HT1080 (cell line): ENCODE measurements around the gene NEU4. TPM values are rescaled to one million over a fixed set of nuclear protein-coding genes. Genes with fewer than 3 reads are reported as not detected.
"Not testable (repeated sequence)": the region's sequence is repeated elsewhere in the genome, so short reads cannot be mapped to it uniquely, and the experiment has no call there.

ENCODE experiments used
- DNase-seq: peaks from one replicate; pipeline ENCODE4 v3.0.0-alpha.2; 2015; ENCODE audit warnings: low read depth
- total RNA-seq: library from RNA; depleted of rRNA; stranded (reverse); fragments of >200 nt; shearing (Covaris generic); gene quantifications from 2 replicates; pipeline ENCODE4 v1.2.3, GENCODE V29; 2014

Gene NEU4
- total RNA-seq, 1 experiment from 2014 or later, result not detected

- no peak for DNase-seq
These were observed 24.2 kb downstream of the NEU4 start for GRCh38 chr2:241833101-241833663.

GRCh38 chr2:241833756-241834526 is 24.9 kb downstream of the NEU4 start:
- not testable (repeated sequence) for DNase-seq

- DNase-seq, result no peak
These were observed 25.7 kb downstream of the NEU4 start for GRCh38 chr2:241834527-241835210.

- no peak for DNase-seq
These were observed 26.6 kb downstream of the NEU4 start for GRCh38 chr2:241835611-241836010.

- DNase-seq, result no peak
These were observed 27.3 kb downstream of the NEU4 start for GRCh38 chr2:241836292-241836691.

- no peak for DNase-seq
These were observed 28.4 kb downstream of the NEU4 start for GRCh38 chr2:241837197-241837965.

GRCh38 chr2:241841181-241842066 is 32.4 kb downstream of the NEU4 start:
- DNase-seq, result no peak

- no peak for DNase-seq
These were observed 33.0 kb downstream of the NEU4 start for GRCh38 chr2:241842067-241842415.

- DNase-seq, result no peak
These were observed 33.7 kb downstream of the NEU4 start for GRCh38 chr2:241842620-241843211.

GRCh38 chr2:241843321-241844065 is 34.5 kb downstream of the NEU4 start:
- DNase-seq, result no peak

GRCh38 chr2:241844066-241844728 is 35.2 kb downstream of the NEU4 start:
- no peak for DNase-seq

- no peak for DNase-seq
These were observed 36.0 kb downstream of the NEU4 start for GRCh38 chr2:241844831-241845578.

GRCh38 chr2:241846406-241846805 is 37.4 kb downstream of the NEU4 start:
- no peak for DNase-seq

- no peak for DNase-seq
These were observed 40.0 kb downstream of the NEU4 start for GRCh38 chr2:241848761-241849615.

- DNase-seq, result no peak
These were observed 40.9 kb downstream of the NEU4 start for GRCh38 chr2:241849616-241850543.
